HepG2 (cell line): ENCODE results near the gene MXRA7. TPM values are rescaled to one million over a fixed set of nuclear protein-coding genes. Genes with fewer than 3 reads are reported as not detected.

ENCODE experiments used
- ELF1 ChIP-seq: sonication (generic); formaldehyde crosslinking; IDR thresholded peaks from 2 replicates; pipeline ENCODE4 v1.4.0; 2020; ENCODE audit warnings: missing genetic modification reagents
- FOXA1 ChIP-seq, 2 experiments: fragments of 450-650 bp in 1 of 2; sonication (generic) in 1 of 2; formaldehyde crosslinking in 1 of 2; IDR thresholded peaks; 2 replicates each; pipeline versions ENCODE4 v1.4.0 to v1.6.1; 2016 to 2020; ENCODE audit warnings: missing genetic modification reagents in 1 of 2
- HDAC1 ChIP-seq: sonication (generic); formaldehyde crosslinking; IDR thresholded peaks from 2 replicates; pipeline ENCODE4 v1.5.1; 2020; ENCODE audit warnings: mild to moderate bottlenecking, missing genetic modification reagents
- HNF4A ChIP-seq: sonication (generic); formaldehyde crosslinking; IDR thresholded peaks from 2 replicates; pipeline ENCODE4 v1.4.0; 2020; ENCODE audit warnings: missing genetic modification reagents
- KAT7 ChIP-seq: IDR thresholded peaks from 2 replicates; pipeline ENCODE4 v1.6.1; 2018; ENCODE audit warnings: borderline replicate concordance, missing compliant biosample characterization
- KDM4B ChIP-seq: sonication (generic); formaldehyde crosslinking; IDR thresholded peaks from 2 replicates; pipeline ENCODE4 v1.4.0; 2020; ENCODE audit warnings: missing genetic modification reagents
- KLF6 ChIP-seq: IDR thresholded peaks from 2 replicates; pipeline ENCODE4 v1.8.0; 2016; ENCODE audit warnings: missing biosample characterization, missing genetic modification reagents
- POLR2G ChIP-seq: fragments of 200-400 bp; formaldehyde crosslinking; IDR thresholded peaks from 2 replicates; pipeline ENCODE4 v1.6.1; 2018; ENCODE audit warnings: mild to moderate bottlenecking, low read depth, low read length, moderate library complexity
- RBFOX2 ChIP-seq: fragments of 200-400 bp; formaldehyde crosslinking; IDR thresholded peaks from 2 replicates; pipeline ENCODE4 v1.6.1; 2017; ENCODE audit warnings: low read depth, mild to moderate bottlenecking, low read length
- RBM39 ChIP-seq: fragments of 200-400 bp; formaldehyde crosslinking; IDR thresholded peaks from one replicate; pipeline ENCODE4 v1.6.1; 2018; ENCODE audit warnings: antibody characterized with exemption, mild to moderate bottlenecking, low read depth, low read length; ENCODE audit not compliant: poor library complexity, severe bottlenecking
- RORA ChIP-seq: sonication (generic); formaldehyde crosslinking; IDR thresholded peaks from 2 replicates; pipeline ENCODE4 v1.5.0; 2020; ENCODE audit warnings: mild to moderate bottlenecking, missing genetic modification reagents, moderate library complexity
- SIN3A ChIP-seq: IDR thresholded peaks from 2 replicates; pipeline ENCODE4 v1.6.1; 2011; ENCODE audit warnings: low read depth, mild to moderate bottlenecking, control low read depth, low read length, borderline replicate concordance
- TBX3 ChIP-seq: fragments of 450-650 bp; IDR thresholded peaks from 2 replicates; pipeline ENCODE4 v1.6.1; 2017; ENCODE audit warnings: antibody characterized with exemption, mild to moderate bottlenecking, inconsistent platforms, borderline replicate concordance
- ZNF160 ChIP-seq: sonication (generic); formaldehyde crosslinking; IDR thresholded peaks from 2 replicates; pipeline ENCODE4 v1.8.0; 2022; ENCODE audit warnings: mild to moderate bottlenecking, inconsistent platforms, missing genetic modification reagents
- polyA plus RNA-seq, 8 experiments: library from polyadenylated mRNA; depleted of rRNA in 3 of 8; stranded (reverse) in 7 of 8; unstranded in 1 of 8; fragments of >200 nt; fragmentation: Illumina TruSeq in 4 of 8; extraction: Trizol in 4 of 8; gene quantifications; 2 replicates each; pipeline versions ENCODE4 v1.2.1 to v1.2.3, GENCODE V29; 2011 to 2016; ENCODE audit warnings: low read depth in 4 of 8, missing spikeins in 1 of 8, mixed read lengths in 1 of 8; ENCODE audit not compliant: insufficient read depth in 1 of 8
- total RNA-seq, 5 experiments: library from RNA; depleted of rRNA; stranded (reverse); fragments of >200 nt; fragmentation: Illumina TruSeq; extraction: Trizol; gene quantifications; 2 replicates each; pipeline ENCODE4 v1.2.3, GENCODE V29; 2016; ENCODE audit warnings: low read depth in 1 of 5
- TF ChIP-seq, protein P1 (sequence below): IDR thresholded peaks from 2 replicates; pipeline ENCODE4 v1.6.1; 2012; ENCODE audit warnings: inconsistent platforms
- TF ChIP-seq, protein P2 (sequence below): IDR thresholded peaks from 2 replicates; pipeline ENCODE4 v1.6.1; 2016
- TF ChIP-seq, protein P3 (sequence below): IDR thresholded peaks from 2 replicates; pipeline ENCODE4 v1.4.0; 2020; ENCODE audit warnings: mild to moderate bottlenecking, missing genetic modification reagents

Gene MXRA7
- total and polyA plus RNA-seq, 2 of the 13 experiments (the other 11 are each of a cell fraction or from before 2014, with no cell fraction given), result 44.8 to 112 TPM

DNA sequence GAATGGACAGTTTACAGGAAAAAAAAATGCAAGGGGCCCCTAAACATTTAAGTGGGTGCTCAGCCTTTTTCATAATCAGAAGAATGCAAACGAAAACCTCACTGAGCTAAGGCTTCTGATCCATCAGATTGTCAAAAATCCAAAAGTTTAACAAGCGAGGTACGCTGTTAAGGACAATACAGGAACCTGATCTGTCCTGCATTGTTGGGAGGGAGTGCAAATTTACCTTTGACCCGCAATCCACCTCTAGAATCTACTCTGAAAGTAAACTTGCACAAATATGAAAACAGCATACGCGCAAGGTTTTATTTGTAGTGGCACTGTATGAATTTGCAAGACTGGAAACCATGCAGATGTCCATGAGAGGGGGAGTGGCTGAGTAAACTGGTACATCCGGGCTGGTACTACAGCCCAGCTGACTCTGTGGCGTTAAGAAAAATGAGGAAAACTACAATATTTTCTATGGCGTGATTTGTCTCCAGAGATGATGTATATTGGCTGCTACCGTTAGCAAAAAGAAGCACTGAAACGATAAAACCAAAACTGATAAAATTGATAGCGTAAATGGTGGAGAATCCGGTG lies 38.4 kb downstream of the MXRA7 start (continued):
- TF ChIP-seq RBM39 (no peak), HNF4A (CRISPR knock-in tag) (peak; percentile 57), RBFOX2 (no peak), RORA (CRISPR knock-in tag) (no peak), KDM4B (CRISPR knock-in tag) (no peak), TBX3 (no peak), POLR2G (no peak), HDAC1 (CRISPR knock-in tag) (peak; percentile 13; the same call in 1 of the 2 replicates), FOXA1 (IDR thresholded peaks at IDR 0.05) (no peak), FOXA1 (CRISPR knock-in tag; IDR thresholded peaks at IDR 0.05) (peak; percentile 64; the same call in 1 of the 2 replicates), ELF1 (no peak), ZNF160 (CRISPR knock-in tag) (peak; percentile 17; the same call in 1 of the 2 replicates), KLF6 (CRISPR knock-in tag) (0 out of 2 replicates have a peak, but pooled peaks have one; percentile 44), SIN3A (peak; percentile 81; the same call in 1 of the 2 replicates), KAT7 (CRISPR knock-in tag) (no peak)
- TF ChIP-seq, protein P1, sequence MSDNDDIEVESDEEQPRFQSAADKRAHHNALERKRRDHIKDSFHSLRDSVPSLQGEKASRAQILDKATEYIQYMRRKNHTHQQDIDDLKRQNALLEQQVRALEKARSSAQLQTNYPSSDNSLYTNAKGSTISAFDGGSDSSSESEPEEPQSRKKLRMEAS, result no peak; the same call in 1 of the 2 replicates
- TF ChIP-seq, protein P2, sequence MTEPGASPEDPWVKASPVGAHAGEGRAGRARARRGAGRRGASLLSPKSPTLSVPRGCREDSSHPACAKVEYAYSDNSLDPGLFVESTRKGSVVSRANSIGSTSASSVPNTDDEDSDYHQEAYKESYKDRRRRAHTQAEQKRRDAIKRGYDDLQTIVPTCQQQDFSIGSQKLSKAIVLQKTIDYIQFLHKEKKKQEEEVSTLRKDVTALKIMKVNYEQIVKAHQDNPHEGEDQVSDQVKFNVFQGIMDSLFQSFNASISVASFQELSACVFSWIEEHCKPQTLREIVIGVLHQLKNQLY (CRISPR knock-in tag), result no peak; the same call in none of the 2 replicates
- TF ChIP-seq, protein P3, sequence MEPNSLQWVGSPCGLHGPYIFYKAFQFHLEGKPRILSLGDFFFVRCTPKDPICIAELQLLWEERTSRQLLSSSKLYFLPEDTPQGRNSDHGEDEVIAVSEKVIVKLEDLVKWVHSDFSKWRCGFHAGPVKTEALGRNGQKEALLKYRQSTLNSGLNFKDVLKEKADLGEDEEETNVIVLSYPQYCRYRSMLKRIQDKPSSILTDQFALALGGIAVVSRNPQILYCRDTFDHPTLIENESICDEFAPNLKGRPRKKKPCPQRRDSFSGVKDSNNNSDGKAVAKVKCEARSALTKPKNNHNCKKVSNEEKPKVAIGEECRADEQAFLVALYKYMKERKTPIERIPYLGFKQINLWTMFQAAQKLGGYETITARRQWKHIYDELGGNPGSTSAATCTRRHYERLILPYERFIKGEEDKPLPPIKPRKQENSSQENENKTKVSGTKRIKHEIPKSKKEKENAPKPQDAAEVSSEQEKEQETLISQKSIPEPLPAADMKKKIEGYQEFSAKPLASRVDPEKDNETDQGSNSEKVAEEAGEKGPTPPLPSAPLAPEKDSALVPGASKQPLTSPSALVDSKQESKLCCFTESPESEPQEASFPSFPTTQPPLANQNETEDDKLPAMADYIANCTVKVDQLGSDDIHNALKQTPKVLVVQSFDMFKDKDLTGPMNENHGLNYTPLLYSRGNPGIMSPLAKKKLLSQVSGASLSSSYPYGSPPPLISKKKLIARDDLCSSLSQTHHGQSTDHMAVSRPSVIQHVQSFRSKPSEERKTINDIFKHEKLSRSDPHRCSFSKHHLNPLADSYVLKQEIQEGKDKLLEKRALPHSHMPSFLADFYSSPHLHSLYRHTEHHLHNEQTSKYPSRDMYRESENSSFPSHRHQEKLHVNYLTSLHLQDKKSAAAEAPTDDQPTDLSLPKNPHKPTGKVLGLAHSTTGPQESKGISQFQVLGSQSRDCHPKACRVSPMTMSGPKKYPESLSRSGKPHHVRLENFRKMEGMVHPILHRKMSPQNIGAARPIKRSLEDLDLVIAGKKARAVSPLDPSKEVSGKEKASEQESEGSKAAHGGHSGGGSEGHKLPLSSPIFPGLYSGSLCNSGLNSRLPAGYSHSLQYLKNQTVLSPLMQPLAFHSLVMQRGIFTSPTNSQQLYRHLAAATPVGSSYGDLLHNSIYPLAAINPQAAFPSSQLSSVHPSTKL (CRISPR knock-in tag), result peak; percentile 59; the same call in 1 of the 2 replicates
- TF ChIP-seq, all 625 proteins: peak for 95
